Caco-2 (cell line): ENCODE data around the gene IDH2. TPM values are rescaled to one million over a fixed set of nuclear protein-coding genes. Genes with fewer than 3 reads are reported as not detected.
"Not testable (repeated sequence)": the region's sequence is repeated elsewhere in the genome, so short reads cannot be mapped to it uniquely, and the experiment has no call there.

ENCODE experiments used
- BruUV-seq: library from RNA; stranded (reverse); fragments of 400-500 nt; replicated peaks from 2 replicates; lab custom pipeline; 2021; lab: Mats Ljungman, UMichigan
- CTCF ChIA-PET: fragments of 300-600 bp; sonication (Branson Sonifier 250); formaldehyde crosslinking; loops from one replicate; lab custom pipeline; 2022; ENCODE audit warnings: antibody characterized with exemption; lab: Charles Lee
- POLR2A ChIA-PET: fragments of 300-600 bp; sonication (Branson Sonifier 250); formaldehyde crosslinking; loops from one replicate; lab custom pipeline; 2022; ENCODE audit warnings: antibody characterized with exemption; lab: Charles Lee
- DNase-seq, 2 experiments: peaks; one replicate each; pipeline versions ENCODE4 v3.0.0 to v3.0.0-alpha.2; 2020 to 2022
- H3K27me3 ChIP-seq: replicated peaks from 2 replicates; pipeline ENCODE4 v1.6.0; 2011; ENCODE audit warnings: low read length; ENCODE audit not compliant: control insufficient read depth, insufficient read depth
- H3K36me3 ChIP-seq: 2 replicates; pipeline ENCODE4 v1.5.1; 2011; ENCODE audit warnings: low read length; ENCODE audit not compliant: control insufficient read depth, insufficient read depth
- H3K4me1 ChIP-seq: fragments of 250-450 bp; sonication (Bioruptor Pico); 2 replicates; pipeline ENCODE4 v1.5.1; 2020; ENCODE audit warnings: mild to moderate bottlenecking
- H3K4me3 ChIP-seq: 2 replicates; pipeline ENCODE4 v1.5.1; 2011; ENCODE audit warnings: low read depth, mild to moderate bottlenecking, control low read depth, low read length
- H3K9me3 ChIP-seq: fragments of 250-450 bp; sonication (Bioruptor Pico); 2 replicates; pipeline ENCODE4 v1.5.1; 2020; ENCODE audit warnings: mild to moderate bottlenecking, moderate library complexity
- H3K27ac Mint-ChIP-seq: one replicate; pipeline ENCODE4 v1.8.0; 2022; ENCODE audit warnings: mixed read lengths; ENCODE audit not compliant: unreplicated experiment
- H3K27me3 Mint-ChIP-seq: one replicate; pipeline ENCODE4 v1.8.0; 2022; ENCODE audit warnings: mixed read lengths; ENCODE audit not compliant: insufficient read depth, unreplicated experiment
- H3K36me3 Mint-ChIP-seq: one replicate; pipeline ENCODE4 v1.8.0; 2022; ENCODE audit warnings: mild to moderate bottlenecking, mixed read lengths; ENCODE audit not compliant: insufficient read depth, unreplicated experiment
- H3K4me1 Mint-ChIP-seq: one replicate; pipeline ENCODE4 v1.8.0; 2022; ENCODE audit warnings: low read depth, mixed read lengths; ENCODE audit not compliant: unreplicated experiment
- H3K4me3 Mint-ChIP-seq: one replicate; pipeline ENCODE4 v1.8.0; 2022; ENCODE audit warnings: mild to moderate bottlenecking, moderate library complexity, mixed read lengths; ENCODE audit not compliant: unreplicated experiment
- H3K9me3 Mint-ChIP-seq: one replicate; pipeline ENCODE4 v1.8.0; 2022; ENCODE audit warnings: mixed read lengths; ENCODE audit not compliant: unreplicated experiment
- CTCF ChIP-seq, 2 experiments: fragments of 200-600 bp in 1 of 2; IDR thresholded peaks; 1 replicate in 1 of 2; 2 replicates in 1 of 2; pipeline versions ENCODE4 v1.5.1 to v1.8.0; 2011 to 2022; ENCODE audit warnings: antibody characterized with exemption in 1 of 2, control low read depth in 1 of 2, inconsistent platforms in 1 of 2, low read depth in 1 of 2, low read length in 1 of 2, mild to moderate bottlenecking in 1 of 2, moderate library complexity in 1 of 2; ENCODE audit not compliant: insufficient read depth in 1 of 2, severe bottlenecking in 1 of 2, unreplicated experiment in 1 of 2
- intact Hi-C: fragments of 100-400 bp; cut with micrococcal nuclease; formaldehyde crosslinking; loops from one replicate; pipeline ENCODE4 v1.10.0; 2022; ENCODE audit not compliant: unreplicated experiment
- total RNA-seq: library from RNA; stranded (reverse); gene quantifications from 2 replicates; pipeline ENCODE4 v1.2.3, GENCODE V29; 2022

IDH2 gene
- total RNA-seq, 1 experiment from 2014 or later: 28.7 TPM

- peak; percentile 72 to 73 for TF ChIP-seq CTCF (IDR thresholded peaks at IDR 0.05; ENCODE audit: insufficient read depth in 1 of 2, low read depth in 1 of 2, low read length in 1 of 2, severe bottlenecking in 1 of 2, unreplicated experiment in 1 of 2)
- intact Hi-C loops: loop anchor here (1.0 kb wide), 1 partner anchor 173 kb away; no protein-coding TSS in a partner anchor
- H3K9me3 Mint-ChIP-seq: no peaks in the 10 kb centered on the region
- H3K36me3 Mint-ChIP-seq: peaks cover 5% of the 10 kb centered on the region
- H3K4me1 Mint-ChIP-seq: peaks cover 14% of the 10 kb centered on the region
- Histone ChIP-seq H3K4me3 (no peak overlapping the region), H3K27me3 (no peaks in the 10 kb centered on the region), H3K9me3 (no peaks in the 10 kb centered on the region), H3K36me3 (no peaks in the 10 kb centered on the region), H3K4me1 (peaks cover 14% of the 10 kb centered on the region)
- peak; percentile 74 to 78 for DNase-seq
- no TSS peak for BruUV-seq
- H3K27ac Mint-ChIP-seq: no peak overlapping the region
- H3K4me3 Mint-ChIP-seq: no peak overlapping the region
- ChIA-PET CTCF (interaction anchor here (0.6 kb wide), 1 partner anchor 23 kb away, joined by 3 read pairs; no protein-coding TSS in a partner anchor), POLR2A (no interaction called here)
- no peaks in the 10 kb centered on the region for H3K27me3 Mint-ChIP-seq
Measured at GRCh38 chr15:90071220-90071807, 31.0 kb downstream of the IDH2 start.

- H3K27me3 Mint-ChIP-seq, H3K9me3 ChIP-seq, DNase-seq, BruUV-seq, H3K4me3 ChIP-seq, H3K27ac Mint-ChIP-seq, H3K9me3 Mint-ChIP-seq, H3K36me3 Mint-ChIP-seq, H3K4me1 ChIP-seq, H3K4me1 Mint-ChIP-seq, POLR2A ChIA-PET, H3K4me3 Mint-ChIP-seq, H3K36me3 ChIP-seq, H3K27me3 ChIP-seq, CTCF ChIA-PET: not testable (repeated sequence)
- intact Hi-C loops: loop anchor here (1.0 kb wide), 1 partner anchor 172 kb away; no protein-coding TSS in a partner anchor
Measured at GRCh38 chr15:90070623-90071022, 31.6 kb downstream of the IDH2 start.

- Mint-ChIP-seq H3K27me3 (no peaks in the 10 kb centered on the region), H3K9me3 (no peaks in the 10 kb centered on the region), H3K36me3 (no peaks in the 10 kb centered on the region), H3K4me3 (no peak overlapping the region), H3K27ac (no peak overlapping the region), H3K4me1 (no peaks in the 10 kb centered on the region)
- BruUV-seq: no TSS peak
- H3K4me3 ChIP-seq: no peak overlapping the region
- ChIA-PET CTCF (no interaction called here), POLR2A (no interaction called here)
- no peaks in the 10 kb centered on the region for H3K9me3 ChIP-seq
- DNase-seq: no peak
- H3K27me3 ChIP-seq: no peaks in the 10 kb centered on the region
- TF ChIP-seq CTCF (IDR thresholded peaks at IDR 0.05; ENCODE audit: insufficient read depth in 1 of 2, low read depth in 1 of 2, low read length in 1 of 2, severe bottlenecking in 1 of 2, unreplicated experiment in 1 of 2): no peak
- no peaks in the 10 kb centered on the region for H3K36me3 ChIP-seq
- no peaks in the 10 kb centered on the region for H3K4me1 ChIP-seq
- intact Hi-C loops: no loop called here
Measured at GRCh38 chr15:90067953-90068606, 34.2 kb downstream of the IDH2 start.
